ENCODE data around the gene AKAP3.

- no peak for TF ChIP-seq POLR2A (IDR thresholded peaks at IDR 0.05)
- no peak for TF ChIP-seq CTCF (IDR thresholded peaks at IDR 0.05)
Measured at GRCh38 chr12:4653691-4654090, 4.8 kb upstream of the AKAP3 start.

Data from uterus (tissue), 2 donors.